NCI-H1436 treated with DMSO at 0.1 percent for 48 hours (cell line): ENCODE results near the gene MED26.

Source experiments
- DNase-seq: peaks from one replicate; lab custom pipeline; 2025; lab: John Stamatoyannopoulos, UW

MED26 gene

DNA sequence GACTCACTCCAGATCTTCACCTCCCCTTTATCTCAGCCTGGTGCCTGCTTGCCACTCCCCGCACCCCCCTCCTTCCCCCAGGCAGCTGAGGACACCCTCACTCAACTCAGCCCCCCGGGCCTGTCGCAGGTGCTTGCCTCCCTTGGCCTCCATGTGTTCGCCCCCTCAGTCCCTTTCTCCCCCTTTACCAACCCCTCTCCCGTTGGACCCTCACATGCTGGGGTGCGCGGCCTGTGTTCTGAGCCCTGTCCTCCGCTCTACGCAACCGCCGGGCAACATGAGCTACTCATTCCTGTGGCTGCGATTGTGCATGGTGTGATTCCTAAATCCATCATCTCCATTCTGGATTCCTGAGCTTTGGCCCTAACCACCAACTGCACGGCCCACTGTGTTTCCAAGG lies 90.9 kb downstream of the MED26 start:
- no peak for DNase-seq

DNA sequence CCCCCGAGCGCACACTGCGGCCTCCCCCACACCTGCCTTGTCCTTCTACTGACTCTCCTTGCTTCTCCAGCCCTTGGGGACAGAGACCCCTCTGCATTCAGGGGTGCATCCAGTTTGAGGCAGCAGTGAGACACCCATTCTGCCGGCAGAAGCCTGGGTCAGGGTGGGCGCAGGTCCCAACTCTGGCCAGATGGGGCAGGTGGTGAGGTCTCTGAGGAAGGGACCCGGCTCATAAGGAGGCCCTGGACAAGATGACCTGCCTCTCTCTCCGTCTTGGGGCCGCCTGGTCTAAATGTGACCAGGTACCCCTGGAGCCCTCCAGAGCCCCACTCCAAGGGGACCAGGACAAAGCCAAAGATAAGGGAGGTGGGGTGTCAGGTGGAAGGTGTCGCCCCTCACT lies 91.9 kb downstream of the MED26 start:
- no peak for DNase-seq

DNA sequence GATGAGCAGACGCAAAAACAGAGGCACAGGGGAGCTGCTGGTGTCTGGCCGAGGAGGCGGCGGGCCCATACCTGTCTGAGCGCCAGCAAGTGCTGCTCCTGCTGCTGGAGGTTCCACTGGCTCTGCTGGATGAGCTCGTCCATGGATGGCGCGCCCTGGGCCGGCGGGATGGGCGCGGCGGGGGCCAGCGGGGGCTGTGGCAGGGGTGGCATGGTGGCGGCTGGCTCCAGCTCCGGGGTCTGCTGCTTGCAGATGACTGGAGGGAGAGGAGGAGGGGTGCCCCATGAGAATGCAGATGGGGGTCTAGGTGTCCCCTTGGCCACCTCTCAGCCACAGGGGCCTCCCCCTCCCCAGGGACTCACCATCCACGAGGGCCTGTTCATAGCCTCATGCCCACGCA lies 92.6 kb downstream of the MED26 start:
- no peak for DNase-seq

DNA sequence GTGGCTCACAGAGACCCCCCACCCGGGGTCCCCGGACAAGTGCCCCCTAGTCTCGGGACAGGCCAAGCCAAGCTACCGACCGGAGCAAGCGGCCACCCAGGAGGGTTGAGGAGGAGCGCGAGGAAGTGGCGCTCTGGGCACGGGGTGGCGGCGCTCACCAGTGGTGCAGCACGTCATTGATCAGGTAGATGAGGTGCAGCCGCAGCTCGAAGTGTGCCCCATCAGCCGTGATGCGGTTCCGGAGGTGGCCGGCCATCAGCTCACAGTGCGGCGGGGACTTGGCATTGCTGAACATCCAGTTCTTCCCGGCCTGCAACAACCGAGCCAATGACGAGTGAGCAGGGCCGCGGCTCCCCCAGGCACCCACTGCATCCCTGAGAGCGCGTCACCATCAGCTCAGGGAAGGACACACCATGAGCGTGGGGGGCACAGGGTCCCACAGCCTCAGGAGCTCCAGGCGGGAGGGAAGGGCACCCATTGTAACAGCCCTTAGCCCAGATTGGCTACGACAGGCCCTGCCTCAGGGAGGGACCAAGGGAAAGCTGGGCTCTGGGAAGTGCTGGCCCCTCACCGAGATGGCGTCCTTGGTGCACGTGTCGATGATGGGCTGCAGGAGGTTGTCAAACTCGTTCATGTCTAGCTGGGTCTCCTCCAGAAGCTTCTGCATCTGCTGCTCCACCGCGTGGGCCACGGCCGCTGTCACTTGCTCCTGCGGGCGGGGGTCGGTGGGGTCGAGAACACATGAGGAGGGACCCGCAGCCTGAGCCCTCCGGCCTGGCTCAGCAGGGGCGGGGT lies 95.4 kb downstream of the MED26 start:
- DNase-seq = no peak

DNA sequence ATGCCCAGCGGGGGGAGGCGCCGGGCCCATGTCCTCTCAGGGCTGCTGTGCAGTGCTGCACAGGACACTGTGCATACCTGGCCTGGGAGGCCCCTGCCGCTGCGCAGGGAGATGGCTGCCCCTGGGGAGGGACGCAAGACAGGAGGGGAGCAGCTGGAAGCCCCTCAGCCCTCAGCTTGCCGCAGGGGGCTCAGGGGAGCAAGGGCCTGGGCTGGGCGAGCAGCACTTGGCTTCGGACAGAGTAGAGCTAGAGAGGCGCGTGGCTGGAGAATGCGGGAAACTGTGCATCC lies 96.7 kb downstream of the MED26 start:
- no peak for DNase-seq

DNA sequence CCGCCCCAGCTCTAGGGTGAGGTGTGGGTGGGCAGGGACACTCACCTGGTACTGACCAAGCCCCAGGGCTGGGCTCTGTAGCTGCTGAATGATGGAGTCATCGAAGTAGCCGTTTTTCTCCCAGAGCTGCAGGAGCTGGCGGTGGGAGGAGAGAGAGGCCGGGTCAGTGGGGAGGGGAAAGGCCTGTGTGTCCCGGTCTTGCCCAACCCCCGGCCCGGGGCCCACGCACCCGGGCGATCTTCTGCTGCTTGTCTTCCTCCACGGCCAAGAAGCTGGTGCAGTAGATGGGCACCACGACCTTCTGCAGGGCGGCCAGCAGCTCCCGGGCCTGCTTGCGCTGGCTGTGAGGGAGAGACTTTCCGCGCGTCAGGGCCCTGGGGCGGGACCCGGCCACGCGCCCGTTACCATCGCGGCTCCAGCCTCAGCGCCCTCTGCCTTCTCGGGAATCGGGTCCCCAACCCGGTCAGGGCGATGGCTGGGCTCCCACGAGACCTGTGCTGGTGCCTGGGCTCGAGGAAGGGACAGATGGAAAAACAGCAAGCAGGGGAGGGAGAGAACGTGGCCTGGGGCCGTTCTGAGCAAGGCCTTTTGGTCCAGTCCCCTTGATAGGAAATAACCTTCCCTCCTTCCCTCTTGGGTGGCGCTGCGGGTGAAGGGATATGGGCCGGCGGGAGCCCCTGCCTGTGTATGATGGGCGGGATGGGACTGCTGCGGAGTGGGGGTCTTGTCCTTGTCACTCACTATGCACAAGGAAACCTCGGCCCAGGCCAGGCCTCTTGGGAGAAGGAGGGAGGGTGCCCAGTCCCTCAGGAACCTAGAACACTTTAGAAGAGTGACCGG lies 97.2 kb downstream of the MED26 start:
- DNase-seq = no peak

DNA sequence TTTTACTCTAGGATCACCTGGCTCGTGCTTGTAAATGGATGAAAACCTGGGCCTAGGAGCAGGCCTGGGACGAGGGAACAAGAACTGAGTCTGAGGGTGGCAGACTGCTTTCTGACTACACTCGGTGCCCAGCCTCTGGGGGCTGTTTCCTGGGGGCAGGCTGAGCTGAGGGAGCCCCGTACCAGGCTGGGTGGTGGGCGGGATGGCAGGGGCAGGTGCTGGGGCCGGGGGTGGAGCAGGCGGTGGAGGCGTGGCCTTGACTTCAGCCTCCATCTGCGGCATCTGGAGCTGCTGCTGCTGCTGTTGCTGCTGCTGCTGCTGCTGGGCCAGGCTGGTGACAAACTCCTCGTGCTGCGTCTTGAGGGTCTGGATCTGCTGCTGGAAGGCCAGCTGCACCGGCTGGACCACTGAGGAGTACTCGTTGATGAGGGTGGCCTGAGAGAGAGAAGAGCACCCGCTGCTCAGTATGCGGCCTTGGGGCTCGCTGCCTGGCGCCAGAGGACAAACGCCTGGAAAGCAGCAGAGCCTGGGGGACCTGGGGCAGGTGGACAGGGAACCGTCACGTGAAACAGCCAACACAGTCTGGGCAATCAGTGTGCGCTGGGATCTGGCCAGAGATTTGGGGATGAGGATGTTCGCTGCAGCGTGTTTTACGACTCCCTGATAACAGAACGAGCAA lies 98.4 kb downstream of the MED26 start:
- no peak for DNase-seq

DNA sequence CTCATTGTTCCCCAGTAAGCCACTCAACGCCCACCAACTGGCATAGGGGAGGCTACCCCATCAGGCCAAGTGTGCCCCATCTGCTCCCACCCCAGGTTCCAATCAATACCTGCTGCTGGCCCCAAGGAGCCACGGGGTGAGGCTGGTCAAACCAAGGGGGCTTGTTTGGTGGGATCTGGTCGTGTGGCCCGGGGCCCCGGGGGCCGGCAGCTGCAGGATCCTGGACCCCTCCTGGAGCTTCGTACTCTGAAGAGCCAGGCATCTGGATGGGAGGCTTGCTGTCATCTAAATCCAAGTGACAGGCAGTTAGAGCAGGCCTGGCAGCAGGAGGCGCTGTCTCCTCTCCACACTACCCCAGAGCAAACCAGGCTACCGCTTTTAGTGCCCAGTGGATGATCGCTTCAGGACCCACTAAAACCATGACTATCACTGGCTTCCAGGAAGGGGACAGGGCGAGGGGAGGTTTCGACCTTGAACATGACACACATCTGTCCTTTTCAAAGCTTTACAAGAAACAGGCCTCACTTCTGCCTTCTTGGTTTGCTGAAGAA lies 100.0 kb downstream of the MED26 start:
- no peak for DNase-seq

DNA sequence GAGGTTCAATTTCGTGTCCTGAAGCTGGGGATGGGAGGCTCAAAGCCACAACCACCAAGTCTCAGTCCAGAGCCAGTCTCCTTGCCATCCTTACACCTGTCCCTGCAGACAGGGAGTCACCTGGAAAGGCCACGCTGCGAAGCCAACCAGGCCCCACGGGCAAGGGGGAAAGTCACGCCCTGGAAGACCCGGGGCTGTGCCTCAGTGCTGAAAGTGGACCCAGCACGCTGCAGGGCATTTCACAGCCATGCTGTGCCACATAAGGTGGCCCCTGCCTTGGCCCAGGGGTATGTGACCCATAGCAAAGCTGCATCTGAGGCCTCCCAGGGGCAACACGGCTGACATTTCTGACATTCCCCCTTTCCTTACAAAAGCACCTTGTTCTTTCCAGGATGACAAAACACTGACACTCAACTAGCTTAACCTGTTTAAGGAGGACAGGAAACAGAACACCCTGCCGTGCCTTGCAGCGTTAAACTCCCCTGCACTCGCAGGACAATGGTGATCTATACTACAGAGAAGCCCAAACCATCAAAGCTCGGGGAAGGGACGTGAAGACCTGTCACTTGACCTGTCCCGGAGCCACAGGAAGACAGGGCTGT lies 100.6 kb downstream of the MED26 start:
- DNase-seq = no peak

DNA sequence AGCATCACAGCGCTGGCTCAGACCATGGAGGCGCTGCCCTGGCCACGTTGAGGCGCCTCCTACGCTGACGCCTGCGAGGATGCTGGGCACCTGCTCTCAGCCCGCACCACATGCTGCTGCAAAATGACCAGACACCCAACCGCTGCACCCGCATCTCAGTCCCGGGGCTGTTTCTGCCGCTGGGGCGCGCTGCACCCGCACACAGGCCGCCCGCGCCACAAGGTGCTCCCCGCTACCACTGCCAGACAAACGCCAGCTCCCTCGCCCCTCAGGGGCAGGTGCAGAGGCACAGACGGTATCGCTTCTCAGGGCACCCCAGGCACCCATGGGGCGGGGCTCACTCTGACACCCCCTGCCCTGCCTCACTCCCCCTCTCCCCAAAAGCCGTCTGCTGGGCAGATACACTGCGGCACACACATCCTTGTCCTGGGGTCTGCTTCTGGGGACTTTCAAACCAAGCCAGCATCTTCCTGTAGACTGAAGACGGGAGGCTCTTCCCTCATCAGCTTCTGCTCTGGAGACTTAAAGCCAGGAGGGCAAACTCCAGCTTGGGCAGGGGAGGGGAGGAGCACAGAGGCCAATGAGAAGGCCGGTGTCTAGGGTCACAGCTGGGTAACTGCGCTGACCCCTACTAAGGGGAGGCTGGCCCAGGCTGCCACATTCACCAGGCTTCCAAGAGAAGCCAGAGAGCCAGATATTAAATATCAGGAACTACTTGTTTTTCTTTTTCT lies 102.1 kb downstream of the MED26 start:
- DNase-seq = no peak

DNA sequence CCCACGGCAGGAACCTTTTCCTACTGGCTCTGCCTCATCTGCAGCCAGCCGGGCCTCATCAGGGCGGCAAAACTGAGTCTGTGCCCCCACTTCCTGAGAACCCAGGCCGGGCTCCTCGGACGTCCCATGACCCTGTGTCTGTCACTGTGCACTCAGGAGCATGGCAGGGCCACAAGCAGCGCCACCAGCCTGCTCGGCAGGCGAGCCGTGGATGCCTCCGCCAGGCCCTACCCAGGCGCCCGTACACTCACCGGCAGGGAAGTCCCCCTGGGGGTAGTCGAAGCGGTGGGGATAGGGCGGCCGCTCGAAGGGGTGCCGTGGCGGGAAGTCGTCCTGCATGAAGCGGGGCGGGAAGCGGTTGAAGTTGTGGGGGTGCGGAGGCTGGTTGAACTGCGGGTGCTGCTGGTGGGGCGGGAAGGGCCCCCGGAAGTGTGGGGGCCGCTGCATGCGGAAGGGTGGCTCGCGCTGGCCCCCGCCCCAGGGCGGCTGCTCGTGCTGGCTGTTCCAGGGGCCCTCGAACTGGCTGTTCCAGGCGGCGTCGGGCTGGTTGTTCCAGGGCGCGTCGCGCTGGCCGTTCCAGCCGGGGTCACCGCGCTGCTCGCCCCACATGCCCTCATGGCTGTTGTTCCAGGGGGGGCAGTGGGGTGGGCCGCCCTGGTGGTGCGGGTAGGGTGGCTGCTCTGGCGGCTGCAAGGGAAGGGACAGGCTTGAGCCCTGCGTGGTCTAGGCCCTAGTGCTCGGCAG lies 102.8 kb downstream of the MED26 start:
- DNase-seq = no peak
